Panc1 (cell line): Measurements from ENCODE around the gene FAAP100. TPM values are rescaled to one million over a fixed set of nuclear protein-coding genes. Genes with fewer than 3 reads are reported as not detected.

Experiments
- ATAC-seq: fragments of 200-7000 bp; cut with Tn5 transposase; 2 replicates; pipeline ENCODE4 v1.9.1; 2020; ENCODE audit warnings: mild to moderate bottlenecking, moderate library complexity
- BruUV-seq: library from RNA; stranded (reverse); fragments of 400-500 nt; replicated peaks from 2 replicates; lab custom pipeline; 2021; lab: Mats Ljungman, UMichigan
- CTCF ChIA-PET: fragments of 300-600 bp; sonication (Branson Sonifier 250); formaldehyde crosslinking; loops from one replicate; lab custom pipeline; 2022; ENCODE audit warnings: antibody characterized with exemption; lab: Charles Lee
- POLR2A ChIA-PET: fragments of 300-600 bp; sonication (Branson Sonifier 250); formaldehyde crosslinking; loops from one replicate; lab custom pipeline; 2022; ENCODE audit warnings: antibody characterized with exemption; lab: Charles Lee
- DNase-seq: peaks from one replicate; pipeline ENCODE4 v3.0.0-alpha.2; 2010; ENCODE audit warnings: low read depth, low spot score
- H3K27ac ChIP-seq: 2 replicates; pipeline ENCODE4 v1.5.1; 2011; ENCODE audit warnings: mild to moderate bottlenecking, low read length, inconsistent platforms
- H3K27me3 ChIP-seq: fragments of 200-500 bp; sonication (Bioruptor generic); 2 replicates; pipeline ENCODE4 v1.6.0; 2014; ENCODE audit warnings: low read length, inconsistent platforms; ENCODE audit not compliant: control insufficient read depth, insufficient read depth
- H3K36me3 ChIP-seq: fragments of 200-500 bp; sonication (Bioruptor generic); 2 replicates; pipeline ENCODE4 v1.5.1; 2014; ENCODE audit warnings: inconsistent platforms, mild to moderate bottlenecking, low read length, moderate library complexity; ENCODE audit not compliant: control insufficient read depth, insufficient read depth
- H3K4me1 ChIP-seq: 2 replicates; pipeline ENCODE4 v1.5.1; 2011; ENCODE audit warnings: inconsistent platforms, mild to moderate bottlenecking, low read length, moderate library complexity; ENCODE audit not compliant: control insufficient read depth, insufficient read depth
- H3K4me3 ChIP-seq, 2 experiments: 2 replicates each; pipeline ENCODE4 v1.5.1; 2011 to 2012; ENCODE audit warnings: low read depth in 2 of 2, low read length in 2 of 2, mild to moderate bottlenecking in 2 of 2, inconsistent platforms in 1 of 2, moderate library complexity in 1 of 2
- H3K9me3 ChIP-seq: fragments of 200-500 bp; sonication (Bioruptor generic); 2 replicates; pipeline ENCODE4 v1.5.1; 2014; ENCODE audit warnings: low read depth, mild to moderate bottlenecking, inconsistent platforms, low read length, moderate library complexity; ENCODE audit not compliant: control insufficient read depth, insufficient read depth
- POLR2AphosphoS5 ChIP-seq: IDR thresholded peaks from 2 replicates; pipeline ENCODE4 v1.6.1; 2012; ENCODE audit warnings: mild to moderate bottlenecking, low read depth, low read length, moderate library complexity
- SIN3A ChIP-seq: IDR thresholded peaks from 2 replicates; pipeline ENCODE4 v1.6.1; 2012; ENCODE audit warnings: low read depth, mild to moderate bottlenecking, low read length, moderate library complexity, borderline replicate concordance; ENCODE audit not compliant: insufficient read depth
- TCF7L2 ChIP-seq: IDR thresholded peaks from 2 replicates; pipeline ENCODE4 v1.6.1; 2011; ENCODE audit warnings: mild to moderate bottlenecking, low read depth, low read length, inconsistent platforms
- in situ Hi-C: cut with HindIII; loops from 2 replicates; pipeline ENCODE4 v1.10.0; 2016; ENCODE audit warnings: low sequenced_read_pairs, low pct_unique_long_range_greater_than_20kb
- intact Hi-C: fragments of 100-400 bp; cut with micrococcal nuclease; formaldehyde crosslinking; loops from one replicate; pipeline ENCODE4 v1.10.0; 2022; ENCODE audit not compliant: unreplicated experiment
- total RNA-seq: library from RNA; stranded (reverse); gene quantifications from one replicate; pipeline ENCODE4 v1.2.1, GENCODE V29; 2021; ENCODE audit not compliant: unreplicated experiment
- TF ChIP-seq, protein P1 (sequence below), 2 experiments: IDR thresholded peaks; 2 replicates each; pipeline ENCODE4 v1.6.1; 2011 to 2012; ENCODE audit warnings: low read depth in 2 of 2, control low read depth in 1 of 2, low read length in 1 of 2, mild to moderate bottlenecking in 1 of 2, moderate library complexity in 1 of 2; ENCODE audit not compliant: insufficient read depth in 1 of 2
- TF ChIP-seq, protein P2 (sequence below): fragments of 450-650 bp; IDR thresholded peaks from 2 replicates; pipeline ENCODE4 v1.5.1; 2017; ENCODE audit warnings: mild to moderate bottlenecking

Gene FAAP100
- total RNA-seq, 1 experiment from 2014 or later: 265 TPM

DNA sequence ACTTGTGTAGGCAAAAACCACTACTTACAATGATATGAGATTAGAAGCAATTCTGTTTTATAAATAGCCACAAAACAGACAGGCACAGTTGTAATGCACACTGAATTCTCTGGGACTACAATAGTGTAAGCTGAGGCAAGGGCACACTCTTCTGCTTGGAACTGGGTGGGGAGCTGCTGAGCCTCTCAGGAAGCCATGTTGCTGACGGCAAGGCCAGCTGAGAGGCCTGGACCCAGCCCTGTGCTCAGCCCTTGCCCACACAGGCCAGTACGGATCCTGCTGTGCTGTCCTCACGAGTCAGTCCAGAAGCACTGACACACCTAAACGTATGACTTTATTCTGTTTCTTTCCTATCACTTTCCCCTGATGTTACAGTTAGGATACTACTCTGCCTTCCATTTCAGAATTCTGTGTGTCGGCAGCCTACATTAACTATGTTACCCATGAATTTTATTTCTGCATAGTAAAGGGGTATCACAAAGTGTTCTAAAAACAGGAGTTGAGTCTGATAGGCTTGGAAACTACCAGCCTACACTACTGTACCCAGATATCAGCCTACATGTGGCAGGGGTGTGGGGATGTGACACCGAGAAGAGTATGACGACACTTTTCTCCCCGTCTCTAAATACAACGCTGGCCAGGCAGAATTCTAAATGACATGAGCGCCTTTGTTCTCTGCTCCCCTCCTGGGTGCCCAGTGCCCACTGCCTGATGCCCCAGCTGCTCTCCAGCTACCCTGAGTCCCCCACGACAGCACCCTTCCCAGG is 41.1 kb upstream of the FAAP100 start:
- in situ Hi-C loops: no loop called here
- Histone ChIP-seq H3K36me3 (peaks cover 14% of the 10 kb centered on the region), H3K27ac (peak overlapping the region; percentile 36), H3K9me3 (no peaks in the 10 kb centered on the region), H3K4me1 (0 out of 2 replicates have a peak, but pooled peaks cover 4% of the 10 kb centered on the region), H3K27me3 (no peaks in the 10 kb centered on the region), H3K4me3 (no peak overlapping the region)
- intact Hi-C loops: no loop called here
- CTCF ChIA-PET: no interaction called here
- ATAC-seq: peak; percentile 48
- BruUV-seq: TSS peak; percentile 34
- POLR2A ChIA-PET: no interaction called here
- TF ChIP-seq, protein P1, sequence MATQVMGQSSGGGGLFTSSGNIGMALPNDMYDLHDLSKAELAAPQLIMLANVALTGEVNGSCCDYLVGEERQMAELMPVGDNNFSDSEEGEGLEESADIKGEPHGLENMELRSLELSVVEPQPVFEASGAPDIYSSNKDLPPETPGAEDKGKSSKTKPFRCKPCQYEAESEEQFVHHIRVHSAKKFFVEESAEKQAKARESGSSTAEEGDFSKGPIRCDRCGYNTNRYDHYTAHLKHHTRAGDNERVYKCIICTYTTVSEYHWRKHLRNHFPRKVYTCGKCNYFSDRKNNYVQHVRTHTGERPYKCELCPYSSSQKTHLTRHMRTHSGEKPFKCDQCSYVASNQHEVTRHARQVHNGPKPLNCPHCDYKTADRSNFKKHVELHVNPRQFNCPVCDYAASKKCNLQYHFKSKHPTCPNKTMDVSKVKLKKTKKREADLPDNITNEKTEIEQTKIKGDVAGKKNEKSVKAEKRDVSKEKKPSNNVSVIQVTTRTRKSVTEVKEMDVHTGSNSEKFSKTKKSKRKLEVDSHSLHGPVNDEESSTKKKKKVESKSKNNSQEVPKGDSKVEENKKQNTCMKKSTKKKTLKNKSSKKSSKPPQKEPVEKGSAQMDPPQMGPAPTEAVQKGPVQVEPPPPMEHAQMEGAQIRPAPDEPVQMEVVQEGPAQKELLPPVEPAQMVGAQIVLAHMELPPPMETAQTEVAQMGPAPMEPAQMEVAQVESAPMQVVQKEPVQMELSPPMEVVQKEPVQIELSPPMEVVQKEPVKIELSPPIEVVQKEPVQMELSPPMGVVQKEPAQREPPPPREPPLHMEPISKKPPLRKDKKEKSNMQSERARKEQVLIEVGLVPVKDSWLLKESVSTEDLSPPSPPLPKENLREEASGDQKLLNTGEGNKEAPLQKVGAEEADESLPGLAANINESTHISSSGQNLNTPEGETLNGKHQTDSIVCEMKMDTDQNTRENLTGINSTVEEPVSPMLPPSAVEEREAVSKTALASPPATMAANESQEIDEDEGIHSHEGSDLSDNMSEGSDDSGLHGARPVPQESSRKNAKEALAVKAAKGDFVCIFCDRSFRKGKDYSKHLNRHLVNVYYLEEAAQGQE (IDR thresholded peaks at IDR 0.05; ENCODE audit: insufficient read depth in 1 of 2, low read depth in 2 of 2, low read length in 1 of 2): no peak
- TF ChIP-seq POLR2AphosphoS5 (no peak), TCF7L2 (no peak), SIN3A (no peak)
- TF ChIP-seq, protein P2, sequence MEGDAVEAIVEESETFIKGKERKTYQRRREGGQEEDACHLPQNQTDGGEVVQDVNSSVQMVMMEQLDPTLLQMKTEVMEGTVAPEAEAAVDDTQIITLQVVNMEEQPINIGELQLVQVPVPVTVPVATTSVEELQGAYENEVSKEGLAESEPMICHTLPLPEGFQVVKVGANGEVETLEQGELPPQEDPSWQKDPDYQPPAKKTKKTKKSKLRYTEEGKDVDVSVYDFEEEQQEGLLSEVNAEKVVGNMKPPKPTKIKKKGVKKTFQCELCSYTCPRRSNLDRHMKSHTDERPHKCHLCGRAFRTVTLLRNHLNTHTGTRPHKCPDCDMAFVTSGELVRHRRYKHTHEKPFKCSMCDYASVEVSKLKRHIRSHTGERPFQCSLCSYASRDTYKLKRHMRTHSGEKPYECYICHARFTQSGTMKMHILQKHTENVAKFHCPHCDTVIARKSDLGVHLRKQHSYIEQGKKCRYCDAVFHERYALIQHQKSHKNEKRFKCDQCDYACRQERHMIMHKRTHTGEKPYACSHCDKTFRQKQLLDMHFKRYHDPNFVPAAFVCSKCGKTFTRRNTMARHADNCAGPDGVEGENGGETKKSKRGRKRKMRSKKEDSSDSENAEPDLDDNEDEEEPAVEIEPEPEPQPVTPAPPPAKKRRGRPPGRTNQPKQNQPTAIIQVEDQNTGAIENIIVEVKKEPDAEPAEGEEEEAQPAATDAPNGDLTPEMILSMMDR: no peak
- DNase-seq: no peak

GRCh38 chr17:81591971-81592370 is 39.8 kb upstream of the FAAP100 start:
- in situ Hi-C loops: no loop called here
- ChIA-PET POLR2A (no interaction called here), CTCF (no interaction called here)
- H3K36me3 ChIP-seq: peaks cover 10% of the 10 kb centered on the region
- BruUV-seq: no TSS peak
- no peak overlapping the region for H3K4me3 ChIP-seq
- peak overlapping the region; percentile 36 for H3K27ac ChIP-seq
- TF ChIP-seq, protein P1 (IDR thresholded peaks at IDR 0.05; ENCODE audit: insufficient read depth in 1 of 2, low read depth in 2 of 2, low read length in 1 of 2): no peak
- no peak for TF ChIP-seq POLR2AphosphoS5
- TF ChIP-seq TCF7L2: no peak
- no peak for TF ChIP-seq SIN3A
- TF ChIP-seq, protein P2: no peak
- DNase-seq (no peak), ATAC-seq (no peak)
- H3K4me1 ChIP-seq: peaks cover 4% of the 10 kb centered on the region; the same call in 1 of the 2 replicates
- H3K9me3 ChIP-seq: no peaks in the 10 kb centered on the region
- intact Hi-C loops: no loop called here
- H3K27me3 ChIP-seq: no peaks in the 10 kb centered on the region
